Endothelial cell of umbilical vein (primary cell): ENCODE data around the gene QTRT2. TPM values are rescaled to one million over a fixed set of nuclear protein-coding genes. Genes with fewer than 3 reads are reported as not detected.

ENCODE experiments used
- BruUV-seq: library from RNA; stranded (reverse); fragments of 400-500 nt; replicated peaks from 2 replicates; lab custom pipeline; 2021; lab: Mats Ljungman, UMichigan
- CTCF ChIA-PET: fragments of 300-600, 350-600 bp; sonication (Branson Sonifier 250); formaldehyde crosslinking; loops from one replicate; lab custom pipeline; 2021; ENCODE audit warnings: antibody characterized with exemption, inconsistent platforms; lab: Charles Lee
- POLR2A ChIA-PET: fragments of 300-600, 350-600 bp; sonication (Branson Sonifier 250); formaldehyde crosslinking; loops from one replicate; lab custom pipeline; 2021; ENCODE audit warnings: antibody characterized with exemption, inconsistent platforms; lab: Charles Lee
- DNase-seq: peaks from one replicate; pipeline ENCODE4 v3.0.0-alpha.2; 2011; ENCODE audit warnings: low read depth, low spot score
- FAIRE-seq: peaks from 2 replicates; lab custom pipeline; 2011; peaks lifted over from hg19 to GRCh38; lab: Jason Lieb, UNC
- H2AFZ ChIP-seq: 2 replicates; pipeline ENCODE4 v1.6.0; 2012; ENCODE audit warnings: low read depth, low read length, control low read depth, inconsistent platforms
- H3K27ac ChIP-seq: 2 replicates; pipeline ENCODE4 v1.5.1; 2011; ENCODE audit warnings: low read depth, mild to moderate bottlenecking, control low read depth, low read length, moderate library complexity; ENCODE audit not compliant: insufficient read depth
- H3K27me3 ChIP-seq, 2 experiments: 2 replicates each; pipeline versions ENCODE4 v1.6.0 to v1.6.1; 2011; ENCODE audit warnings: low read length in 2 of 2, mixed read lengths in 1 of 2; ENCODE audit not compliant: control insufficient read depth in 2 of 2, insufficient read depth in 2 of 2
- H3K36me3 ChIP-seq, 2 experiments: 2 replicates in 1 of 2; 3 replicates in 1 of 2; pipeline ENCODE4 v1.5.1; 2011; ENCODE audit warnings: low read length in 2 of 2, mild to moderate bottlenecking in 1 of 2, moderate library complexity in 1 of 2; ENCODE audit not compliant: control insufficient read depth in 2 of 2, insufficient read depth in 2 of 2; ENCODE audit errors: extremely low read depth in 1 of 2
- H3K4me1 ChIP-seq: 3 replicates; pipeline ENCODE4 v1.5.1; 2011; ENCODE audit warnings: mild to moderate bottlenecking, low read length; ENCODE audit not compliant: control insufficient read depth, insufficient read depth; ENCODE audit errors: extremely low read depth
- H3K4me2 ChIP-seq: 2 replicates; pipeline ENCODE4 v1.6.1; 2011; ENCODE audit warnings: low read length, control low read depth, mixed read lengths; ENCODE audit not compliant: insufficient read depth
- H3K4me3 ChIP-seq, 3 experiments: fragments of 200-600 bp in 1 of 3; sonication (generic), shearing (Covaris generic) in 1 of 3; replicated peaks in 1 of 3; 2 replicates each; pipeline ENCODE4 v1.5.1; 2011 to 2016; ENCODE audit warnings: control low read depth in 3 of 3, low read length in 3 of 3, mild to moderate bottlenecking in 2 of 3, inconsistent platforms in 1 of 3, low read depth in 1 of 3, moderate library complexity in 1 of 3; ENCODE audit not compliant: insufficient read depth in 1 of 3
- H3K79me2 ChIP-seq: 2 replicates; pipeline ENCODE4 v1.6.0; 2012; ENCODE audit warnings: low read length, inconsistent platforms; ENCODE audit not compliant: control insufficient read depth, insufficient read depth
- H3K9ac ChIP-seq: replicated peaks from 2 replicates; pipeline ENCODE3; 2011; ENCODE audit warnings: low read length, control low read depth; ENCODE audit not compliant: insufficient read depth; ENCODE audit errors: extremely low read depth
- H3K9me1 ChIP-seq: replicated peaks from 3 replicates; pipeline ENCODE4 v1.6.0; 2011; ENCODE audit warnings: mild to moderate bottlenecking, low read length; ENCODE audit not compliant: control insufficient read depth, insufficient read depth; ENCODE audit errors: extremely low read depth
- H3K9me3 ChIP-seq: replicated peaks from 2 replicates; pipeline ENCODE4 v1.5.1; 2012; ENCODE audit warnings: low read length, inconsistent platforms; ENCODE audit not compliant: control insufficient read depth, insufficient read depth
- H4K20me1 ChIP-seq: replicated peaks from 2 replicates; pipeline ENCODE3; 2011; ENCODE audit warnings: mild to moderate bottlenecking, low read length; ENCODE audit not compliant: control insufficient read depth, insufficient read depth; ENCODE audit errors: extremely low read depth
- EZH2 ChIP-seq: IDR thresholded peaks from 2 replicates; pipeline ENCODE4 v1.6.1; 2012; ENCODE audit warnings: borderline replicate concordance, low read depth, mild to moderate bottlenecking, moderate library complexity, low read length, inconsistent platforms; ENCODE audit not compliant: severe bottlenecking
- FOS ChIP-seq: IDR thresholded peaks from 2 replicates; pipeline ENCODE4 v1.6.1; 2011; ENCODE audit warnings: mild to moderate bottlenecking, low read length, moderate library complexity, borderline replicate concordance; ENCODE audit not compliant: insufficient read depth
- GATA2 ChIP-seq: IDR thresholded peaks from 2 replicates; pipeline ENCODE4 v1.7.0; 2011; ENCODE audit warnings: low read depth, mild to moderate bottlenecking, moderate library complexity, mixed read lengths, low read length; ENCODE audit not compliant: insufficient read length, insufficient read depth
- JUN ChIP-seq: IDR thresholded peaks from 2 replicates; pipeline ENCODE4 v1.6.1; 2011; ENCODE audit warnings: borderline replicate concordance, low read depth; ENCODE audit not compliant: insufficient read length, insufficient read depth
- MYC ChIP-seq: IDR thresholded peaks from one replicate; pipeline ENCODE4 v1.6.1; 2011; ENCODE audit warnings: mild to moderate bottlenecking, low read depth, low read length
- POLR2AphosphoS5 ChIP-seq: IDR thresholded peaks from 2 replicates; pipeline ENCODE4 v1.6.1; 2012; ENCODE audit warnings: low read depth, mild to moderate bottlenecking, control low read depth, low read length, moderate library complexity; ENCODE audit not compliant: insufficient read depth
- dilution Hi-C: fragments of 300-500 bp; cut with MboI; formaldehyde crosslinking; loops from one replicate; pipeline ENCODE4 v1.15.0; 2019; ENCODE audit warnings: low sequenced_read_pairs; ENCODE audit not compliant: extremely low pct_ligation_motif_present
- intact Hi-C: fragments of 100-400 bp; cut with micrococcal nuclease; formaldehyde crosslinking; loops from one replicate; pipeline ENCODE4 v1.10.0; 2022
- polyA plus RNA-seq, 4 experiments: library from polyadenylated mRNA; depleted of rRNA in 3 of 4; stranded (reverse) in 3 of 4; unstranded in 1 of 4; fragments of >200 nt; gene quantifications; 2 replicates each; pipeline versions ENCODE4 v1.2.1 to v1.2.3, GENCODE V29; 2011 to 2012; ENCODE audit warnings: missing spikeins in 1 of 4
- total RNA-seq: library from RNA; stranded (reverse); gene quantifications from 2 replicates; pipeline ENCODE4 v1.2.3, GENCODE V29; 2021

The QTRT2 gene
- total and polyA plus RNA-seq, 2 donors (not counting 3 experiments of a cell fraction or from before 2014, with no cell fraction given): 11.0 to 42.8 TPM

- Histone ChIP-seq H3K4me1 (peaks cover 7% of the 10 kb centered on the region), H2AFZ (no peak overlapping the region), H3K9ac (no peak overlapping the region), H3K27ac (no peak overlapping the region), H3K4me3 (no peak overlapping the region), H3K4me2 (no peak overlapping the region), H3K9me1 (no peaks in the 10 kb centered on the region), H3K79me2 (no peaks in the 10 kb centered on the region), H4K20me1 (no peaks in the 10 kb centered on the region), H3K36me3 (no peaks in the 10 kb centered on the region), H3K27me3 (no peaks in the 10 kb centered on the region), H3K9me3 (no peaks in the 10 kb centered on the region)
- dilution Hi-C loops (no loop called here), intact Hi-C loops (no loop called here)
- no peak for DNase-seq
- POLR2A ChIA-PET: no interaction called here
- CTCF ChIA-PET: interaction anchor here (1.4 kb wide), 1 partner anchor 11 kb away, joined by 3 read pairs; no protein-coding TSS in a partner anchor
- TF ChIP-seq POLR2AphosphoS5 (no peak), JUN (no peak), GATA2 (no peak), MYC (no peak), FOS (no peak)
- FAIRE-seq: no peak
- no TSS peak for BruUV-seq
These were observed 54.7 kb downstream of the QTRT2 start for GRCh38 chr3:114111060-114111770.

- H3K36me3 ChIP-seq: no peaks in the 10 kb centered on the region
- ChIA-PET POLR2A (no interaction called here), CTCF (interaction anchor here (0.7 to 1.7 kb wide), 2 partner anchors 20 to 42 kb away, joined by 3 read pairs; no protein-coding TSS in a partner anchor)
- peaks cover 7% of the 10 kb centered on the region for H3K4me1 ChIP-seq
- FAIRE-seq (peak; percentile 12), DNase-seq (peak; percentile 22)
- H4K20me1 ChIP-seq: no peaks in the 10 kb centered on the region
- intact Hi-C loops: no loop called here
- H3K4me3 ChIP-seq: no peak overlapping the region
- no peak overlapping the region for H3K9ac ChIP-seq
- no peaks in the 10 kb centered on the region for H3K9me1 ChIP-seq
- dilution Hi-C loops: no loop called here
- TF ChIP-seq EZH2 (no peak), JUN (peak; percentile 34)
- no peak overlapping the region for H3K27ac ChIP-seq
- H3K4me2 ChIP-seq: no peak overlapping the region
- H3K27me3 ChIP-seq: no peaks in the 10 kb centered on the region
- H3K9me3 ChIP-seq: no peaks in the 10 kb centered on the region
- no peak overlapping the region for H2AFZ ChIP-seq
- no TSS peak for BruUV-seq
- no peaks in the 10 kb centered on the region for H3K79me2 ChIP-seq
These were observed 56.2 kb downstream of the QTRT2 start for GRCh38 chr3:114112696-114113095.
